Spleen (tissue), 11 donors: ENCODE data around the gene C22orf31. TPM values are rescaled to one million over a fixed set of nuclear protein-coding genes. Genes with fewer than 3 reads are reported as not detected.
A peak's percentile ranks its signal among the peaks of the same experiment; 100 is the strongest.

Experiments
- DNase-seq: peaks from one replicate; pipeline ENCODE4 v3.0.0-alpha.2; 2020
- H3K27ac ChIP-seq, 8 donors: fragments of 200-600 bp; sonication (generic) in 7 of 8; 1 replicate in 4 of 8; 2 replicates in 4 of 8; pipeline versions ENCODE4 v1.5.0 to v1.8.0; 2016 to 2021; ENCODE audit warnings: inconsistent platforms in 4 of 8, mild to moderate bottlenecking in 4 of 8, moderate library complexity in 1 of 8
- H3K27me3 ChIP-seq, 7 donors: fragments of 200-600 bp; sonication (generic) in 6 of 7; replicated peaks in 1 of 7; 1 replicate in 4 of 7; 2 replicates in 3 of 7; pipeline versions ENCODE4 v1.5.0 to v1.8.0; 2016 to 2021; ENCODE audit warnings: inconsistent platforms in 3 of 7, mild to moderate bottlenecking in 1 of 7
- H3K36me3 ChIP-seq, 6 donors: fragments of 200-600 bp; sonication (generic) in 5 of 6; 1 replicate in 4 of 6; 2 replicates in 2 of 6; pipeline versions ENCODE4 v1.5.0 to v1.8.0; 2016 to 2021; ENCODE audit warnings: inconsistent platforms in 2 of 6
- H3K4me1 ChIP-seq, 6 donors: fragments of 200-600 bp; sonication (generic) in 5 of 6; 1 replicate in 3 of 6; 2 replicates in 3 of 6; pipeline versions ENCODE4 v1.5.0 to v1.8.0; 2016 to 2021; ENCODE audit warnings: inconsistent platforms in 3 of 6
- H3K4me3 ChIP-seq, 8 donors: fragments of 200-600 bp; sonication (generic) in 7 of 8; 1 replicate in 4 of 8; 2 replicates in 4 of 8; pipeline versions ENCODE4 v1.5.0 to v1.8.0; 2016 to 2021; ENCODE audit warnings: inconsistent platforms in 4 of 8, mild to moderate bottlenecking in 4 of 8, moderate library complexity in 2 of 8
- H3K9me3 ChIP-seq, 8 donors: fragments of 200-600 bp; sonication (generic) in 7 of 8; 1 replicate in 4 of 8; 2 replicates in 4 of 8; pipeline versions ENCODE4 v1.5.0 to v1.8.0; 2016 to 2021; ENCODE audit warnings: inconsistent platforms in 4 of 8
- CTCF ChIP-seq, 11 experiments: fragments of 200-600 bp in 7 of 11; fragments of 450-650 bp in 4 of 11; sonication (generic) in 4 of 11; IDR thresholded peaks in 8 of 11; conservative IDR thresholded peaks in 3 of 11; 1 replicate in 7 of 11; 2 replicates in 4 of 11; pipeline versions ENCODE4 v1.4.0 to v1.8.0; 2016 to 2021; ENCODE audit warnings: antibody characterized with exemption in 11 of 11, inconsistent platforms in 4 of 11, mild to moderate bottlenecking in 1 of 11
- POLR2A ChIP-seq, 3 donors: fragments of 450-650 bp; IDR thresholded peaks; one replicate each; pipeline ENCODE4 v1.5.1; 2017; ENCODE audit warnings: antibody characterized with exemption in 3 of 3, mild to moderate bottlenecking in 1 of 3
- POLR2AphosphoS5 ChIP-seq, 3 donors: sonication (generic); formaldehyde crosslinking; IDR thresholded peaks; one replicate each; pipeline ENCODE4 v1.5.1; 2017; ENCODE audit warnings: antibody characterized with exemption in 3 of 3
- WGBS, 5 donors: extraction: QIAGEN DNeasy Blood & Tissue Kit in 3 of 5; methylation state at CpG; one replicate each; pipeline versions ENCODE4 v1.1.5 to v1.1.7; 2013 to 2018; 5-methylcytosine and 5-hydroxymethylcytosine counted together
- intact Hi-C: fragments of 100-400 bp; cut with DNase I; formaldehyde crosslinking; loops from one replicate; pipeline ENCODE4 v1.15.0; 2023; ENCODE audit warnings: low total_unique reads
- polyA plus RNA-seq, 3 donors: library from polyadenylated mRNA; stranded (reverse); fragments of 200-250 nt; gene quantifications; one replicate each; pipeline ENCODE4 v1.2.1, GENCODE V29; 2013
- total RNA-seq, 7 donors: library from RNA; depleted of rRNA in 3 of 7; stranded (reverse); fragments of >200 nt in 3 of 7; fragmentation: NEBNext Ultra II Directional in 4 of 7; extraction: Animal tissue kit (Norgen Biotek cat#: 25700) in 4 of 7; gene quantifications; one replicate each; pipeline versions ENCODE4 v1.1.0 to v1.2.1, GENCODE V29; 2016 to 2021
- donor health status: healthy with polysubstance abuse.
- donor health status: DM: no; HTN: no; CAD: no; lungs with moderate emphysema.
- donor health status: DM: no; HTN: no; CAD: no.
- donor health status: Bipolar disorder and iron deficiency.
- donor health status: healthy.
- donor health status: DM: no; HTN: no; CAD: no.
- donor health status: DM: yes; HTN: yes; CAD: no.

The C22orf31 gene
- total and polyA plus RNA-seq, 10 donors: not detected

GRCh38 chr22:29079218-29079901 lies 17.7 kb upstream of the C22orf31 start:
- no peaks in the 10 kb centered on the region for H3K9me3 ChIP-seq
- no peak for DNase-seq
- H3K36me3 ChIP-seq: no peaks in the 10 kb centered on the region
- no peak overlapping the region for H3K4me3 ChIP-seq
- H3K27ac ChIP-seq: peak overlapping the region in 6 of 8 donors; percentile 18 to 53 (median 34)
- TF ChIP-seq POLR2A (IDR thresholded peaks at IDR 0.05) (no peak), CTCF (IDR thresholded peaks at IDR 0.05 in 8 of 11, conservative IDR thresholded peaks at IDR 0.05 in 3 of 11) (no peak), POLR2AphosphoS5 (IDR thresholded peaks at IDR 0.05) (no peak)
- peaks cover 0 to 71% (median 19%) of the 10 kb centered on the region in 6 donors for H3K4me1 ChIP-seq
- WGBS, 5 donors: 58 to 64% (median 62%) methylated on average over 8 of the region's 8 CpGs
- intact Hi-C loops: no loop called here
- peaks cover 0 to 23% (median 3%) of the 10 kb centered on the region in 7 donors for H3K27me3 ChIP-seq

- peak overlapping the region in 5 of 8 donors; percentile 18 to 53 (median 44) for H3K27ac ChIP-seq
- intact Hi-C loops: no loop called here
- no peak for DNase-seq
- peaks cover 5 to 71% (median 22%) of the 10 kb centered on the region in 6 donors for H3K4me1 ChIP-seq
- TF ChIP-seq POLR2A (IDR thresholded peaks at IDR 0.05) (no peak), POLR2AphosphoS5 (IDR thresholded peaks at IDR 0.05) (no peak), CTCF (IDR thresholded peaks at IDR 0.05 in 8 of 11, conservative IDR thresholded peaks at IDR 0.05 in 3 of 11) (no peak)
- WGBS, 5 donors: 66 to 83% (median 80%) methylated on average over 6 of the region's 6 CpGs
- H3K36me3 ChIP-seq: no peaks in the 10 kb centered on the region
- H3K4me3 ChIP-seq: no peak overlapping the region
- no peaks in the 10 kb centered on the region for H3K9me3 ChIP-seq
- peaks cover 0 to 28% (median 8%) of the 10 kb centered on the region in 7 donors for H3K27me3 ChIP-seq
These were observed 17.2 kb upstream of the C22orf31 start for GRCh38 chr22:29078869-29079207.

- intact Hi-C loops: no loop called here
- 58 to 63% (median 61%) methylated on average over 6 of the region's 6 CpGs for WGBS, 5 donors
- TF ChIP-seq POLR2AphosphoS5 (IDR thresholded peaks at IDR 0.05) (no peak), POLR2A (IDR thresholded peaks at IDR 0.05) (no peak), CTCF (IDR thresholded peaks at IDR 0.05 in 8 of 11, conservative IDR thresholded peaks at IDR 0.05 in 3 of 11) (no peak)
- DNase-seq: no peak
- peak overlapping the region in 6 of 8 donors; percentile 16 to 53 (median 32) for H3K27ac ChIP-seq
- H3K4me1 ChIP-seq: peaks cover 6 to 72% (median 28%) of the 10 kb centered on the region in 6 donors
- H3K36me3 ChIP-seq: no peaks in the 10 kb centered on the region
- no peaks in the 10 kb centered on the region for H3K9me3 ChIP-seq
- H3K4me3 ChIP-seq: no peak overlapping the region
- H3K27me3 ChIP-seq: peaks cover 0 to 34% (median 13%) of the 10 kb centered on the region in 7 donors
These were observed 16.6 kb upstream of the C22orf31 start for GRCh38 chr22:29078036-29078868.

GRCh38 chr22:29074276-29074772 lies 12.7 kb upstream of the C22orf31 start:
- 52 to 58% (median 55%) methylated on average over 10 of the region's 10 CpGs for WGBS, 5 donors
- no peak for DNase-seq
- no peaks in the 10 kb centered on the region for H3K9me3 ChIP-seq
- no peaks in the 10 kb centered on the region for H3K36me3 ChIP-seq
- intact Hi-C loops: no loop called here
- peaks cover 0 to 69% (median 25%) of the 10 kb centered on the region in 7 donors for H3K27me3 ChIP-seq
- peak overlapping the region; percentile 41 to 80 (median 55) for H3K4me3 ChIP-seq
- H3K4me1 ChIP-seq: peaks cover 17 to 67% (median 41%) of the 10 kb centered on the region in 6 donors
- peak overlapping the region in 6 of 8 donors; percentile 65 to 88 (median 71) for H3K27ac ChIP-seq
- TF ChIP-seq POLR2AphosphoS5 (IDR thresholded peaks at IDR 0.05) (no peak), CTCF (IDR thresholded peaks at IDR 0.05 in 8 of 11, conservative IDR thresholded peaks at IDR 0.05 in 3 of 11) (no peak), POLR2A (IDR thresholded peaks at IDR 0.05) (no peak)
